H1 (cell line): ENCODE measurements around the gene UBE4B.

Experiments used
- JUND ChIP-seq: IDR thresholded peaks from 2 replicates; pipeline ENCODE4 v1.6.1; 2011; ENCODE audit warnings: mild to moderate bottlenecking, improper control_type of control experiment, low read length
- POLR2AphosphoS5 ChIP-seq: IDR thresholded peaks from 2 replicates; pipeline ENCODE4 v1.6.1; 2011; ENCODE audit warnings: low read depth, low read length
- YY1 ChIP-seq: IDR thresholded peaks from 2 replicates; pipeline ENCODE4 v1.6.1; 2011; ENCODE audit warnings: low read depth, mild to moderate bottlenecking, low read length

DNA sequence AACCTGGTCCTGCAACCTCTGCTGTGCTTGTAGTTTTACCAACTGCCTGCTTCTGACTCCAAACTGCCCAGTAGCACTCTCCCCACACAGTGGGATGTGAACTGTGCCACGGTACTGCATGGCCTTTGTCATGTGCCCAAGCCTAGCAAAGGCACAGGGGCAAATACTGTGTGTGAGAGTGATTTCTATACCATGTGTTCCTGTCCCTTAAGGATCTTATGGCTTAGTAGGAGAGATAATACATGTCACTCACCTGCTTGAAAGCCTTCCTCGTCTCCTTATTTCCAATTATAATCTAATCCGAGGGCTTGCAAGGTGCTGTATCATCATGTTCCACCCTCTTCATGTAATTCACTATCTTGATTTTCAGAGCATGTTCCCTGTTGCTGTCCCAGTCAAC lies 51.3 kb downstream of the UBE4B start:
- TF ChIP-seq POLR2AphosphoS5: no peak
- TF ChIP-seq YY1: no peak
- no peak for TF ChIP-seq JUND
